GM19467 (cell line): Measurements from ENCODE around the gene NUBPL.
"Not testable (repeated sequence)": the region's sequence is repeated elsewhere in the genome, so short reads cannot be mapped to it uniquely, and the experiment has no call there.

Experiments
- ATAC-seq: cut with Tn5 transposase; IDR thresholded peaks from one replicate; pipeline ENCODE4 v1.9.1; 2021; ENCODE audit warnings: mild to moderate bottlenecking, moderate library complexity; ENCODE audit not compliant: unreplicated experiment

The NUBPL gene

DNA sequence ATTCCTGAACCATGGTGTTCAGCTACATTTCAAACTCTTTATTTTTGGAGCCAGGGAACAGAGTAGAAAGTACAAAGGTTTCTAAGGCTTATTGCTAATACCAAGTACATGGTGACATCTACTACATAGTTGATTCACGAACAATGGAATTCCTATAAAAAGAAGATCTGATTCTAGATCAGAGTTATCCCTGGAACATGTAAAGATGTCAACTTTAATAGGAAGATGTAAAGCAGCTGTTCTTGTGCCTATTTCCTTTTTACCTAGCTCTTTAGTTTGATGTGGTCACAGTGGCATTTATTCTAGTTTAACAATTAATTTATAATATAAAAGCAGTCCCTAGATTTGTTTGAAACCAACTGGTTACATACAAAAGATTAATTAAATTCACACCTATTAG lies 99.5 kb downstream of the NUBPL start:
- no peak for ATAC-seq

DNA sequence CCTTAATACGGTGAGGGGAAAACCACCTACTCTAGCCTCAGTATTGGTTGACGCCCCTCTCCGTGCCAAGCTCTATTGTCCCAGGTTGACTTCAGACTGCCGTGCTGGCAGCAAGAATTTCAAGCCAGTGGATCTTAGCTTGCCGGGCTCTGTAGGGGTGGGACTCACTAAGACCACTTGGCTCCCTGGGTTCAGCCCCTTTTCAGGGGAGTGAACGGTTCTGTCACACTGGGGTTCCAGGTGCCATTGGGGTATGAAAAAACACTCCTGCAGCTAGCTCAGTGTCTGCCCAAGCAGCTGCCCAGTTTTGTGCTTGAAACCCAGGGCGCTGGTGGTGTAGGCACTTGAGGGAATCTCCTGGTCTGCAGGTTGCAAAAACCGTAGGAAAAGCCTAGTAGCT lies 107.1 kb downstream of the NUBPL start:
- ATAC-seq: no peak

DNA sequence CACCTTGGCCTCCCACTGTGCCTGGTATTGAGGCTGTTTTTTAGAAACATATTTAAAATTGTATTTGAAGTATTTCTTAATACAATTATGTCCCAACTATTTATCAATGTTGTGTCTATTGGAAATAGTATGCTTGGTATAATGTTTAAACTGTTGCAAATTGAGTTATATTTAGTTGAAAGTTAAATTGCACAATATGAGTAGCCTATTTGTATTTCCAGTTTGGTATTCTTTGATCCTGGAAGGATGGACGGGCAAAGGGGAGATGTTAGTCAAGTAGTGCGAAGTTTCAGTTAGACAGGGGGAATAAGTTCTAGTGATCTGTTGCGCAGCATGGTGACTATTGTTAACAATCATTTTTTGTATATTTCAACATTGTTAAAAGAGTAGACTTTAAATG lies 111.5 kb downstream of the NUBPL start:
- no peak for ATAC-seq

DNA sequence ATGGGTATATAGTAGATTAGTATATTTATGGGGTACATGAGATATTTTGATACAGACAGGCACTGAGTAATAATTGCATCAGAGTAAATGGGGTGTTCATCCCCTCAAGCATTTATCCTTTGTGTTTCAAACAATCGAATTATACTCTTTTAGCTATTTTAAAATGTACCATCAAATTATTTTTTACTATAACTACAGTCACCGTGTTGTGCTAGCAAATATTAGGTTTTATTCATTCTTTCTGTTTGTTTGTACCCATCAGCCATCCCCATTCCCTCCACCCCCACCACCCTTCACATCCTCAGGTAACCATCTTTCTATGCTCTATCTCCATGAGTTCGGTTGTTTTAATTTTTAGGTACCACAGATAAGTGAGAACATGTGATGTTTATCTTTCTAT lies 115.8 kb downstream of the NUBPL start:
- no peak for ATAC-seq

DNA sequence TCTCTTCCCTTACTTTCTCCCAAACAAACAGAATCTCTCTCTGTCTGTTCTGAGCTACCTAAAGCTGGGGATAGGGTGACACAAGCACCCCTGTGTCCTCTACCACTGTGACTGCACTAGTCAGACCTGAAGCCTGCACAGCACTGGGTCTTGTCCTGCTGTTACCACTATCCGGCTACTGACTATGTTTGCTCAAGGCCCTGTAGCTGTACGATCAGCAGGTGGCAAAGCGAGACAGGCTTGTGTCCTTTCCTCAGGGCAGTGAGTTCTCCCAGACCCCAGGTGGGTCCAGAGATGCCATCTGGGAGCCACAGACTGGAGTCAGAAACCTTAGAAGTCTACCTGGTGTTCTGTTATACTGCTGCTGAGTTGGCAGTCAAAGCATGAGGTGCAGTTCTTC lies 116.4 kb downstream of the NUBPL start:
- ATAC-seq: no peak

DNA sequence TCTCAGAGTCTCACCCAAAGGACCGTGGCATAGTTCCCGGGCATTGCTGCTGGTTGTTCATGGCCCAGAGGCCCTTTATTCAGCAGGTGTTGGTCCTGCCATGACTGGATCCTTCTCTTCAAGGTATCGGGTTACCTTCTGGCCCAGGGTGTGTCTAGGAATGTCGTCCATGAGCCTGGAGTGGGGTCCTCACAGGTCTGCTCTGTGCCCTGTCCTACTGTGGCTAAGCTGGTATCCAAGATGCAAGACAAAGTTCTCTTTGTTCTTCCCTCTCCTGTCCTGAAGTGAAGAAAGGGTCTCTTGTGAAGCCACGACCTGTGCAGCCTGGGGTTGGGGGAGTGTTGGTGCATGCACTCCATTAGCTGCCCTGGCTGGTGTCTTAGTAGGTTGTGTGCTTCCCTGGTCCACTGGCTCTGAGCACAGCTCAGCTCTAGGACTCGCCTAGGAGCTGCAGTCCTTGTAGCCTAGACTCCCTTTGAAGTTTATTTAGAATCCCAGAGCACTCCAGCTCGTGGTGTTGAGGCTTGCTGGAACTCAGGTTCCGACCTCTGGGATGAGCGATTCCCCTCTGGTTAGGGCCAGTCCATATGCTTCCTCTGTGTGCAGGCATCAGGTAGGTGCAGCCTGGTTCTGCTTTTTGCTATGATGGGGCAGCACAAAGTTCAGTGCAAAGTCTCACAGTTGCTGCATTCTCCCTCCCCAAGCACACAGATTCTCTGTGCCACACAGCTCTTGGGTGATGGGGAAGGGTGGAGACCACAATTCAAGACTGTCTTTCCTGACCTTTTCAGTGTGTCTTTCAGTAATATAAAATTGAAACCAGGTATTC lies 117.4 kb downstream of the NUBPL start:
- no peak for ATAC-seq

DNA sequence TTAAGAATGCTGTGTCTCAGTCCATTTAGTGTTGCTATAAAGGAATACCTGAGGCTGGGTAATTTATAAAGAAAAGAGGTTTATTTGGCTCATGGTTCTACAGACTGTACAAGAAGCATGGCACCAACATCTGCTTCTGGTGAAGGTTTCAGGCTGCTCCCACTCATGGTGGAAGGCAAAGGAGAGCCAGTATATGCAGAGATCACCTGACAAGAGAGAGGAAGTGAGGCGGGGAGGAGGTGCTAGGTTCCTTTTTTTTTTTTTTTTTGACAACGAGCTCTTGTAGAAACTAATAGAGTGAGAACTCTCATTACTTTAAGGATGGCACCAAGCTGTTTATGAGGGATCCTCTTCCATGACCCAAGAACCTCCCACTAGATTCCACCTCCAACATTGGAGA lies 121.6 kb downstream of the NUBPL start:
- no peak for ATAC-seq

DNA sequence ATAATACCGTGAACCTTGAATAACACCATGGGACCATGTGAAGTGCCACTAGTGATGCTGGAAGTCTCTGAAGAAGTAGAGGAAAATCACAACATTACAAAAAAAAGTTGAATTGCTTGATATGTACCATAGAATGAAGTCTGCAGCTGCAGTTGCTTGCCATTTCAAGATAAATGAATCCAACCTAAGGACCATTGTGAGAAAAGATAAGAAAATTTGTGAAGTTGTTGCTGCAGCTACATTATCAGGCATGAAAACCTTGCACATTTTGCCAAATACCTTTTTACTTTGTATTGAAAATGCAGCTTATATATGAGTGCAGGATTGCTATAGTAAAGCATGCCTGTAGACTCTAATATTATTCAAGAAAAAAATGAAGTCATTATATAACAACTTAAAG lies 126.5 kb downstream of the NUBPL start:
- no peak for ATAC-seq

DNA sequence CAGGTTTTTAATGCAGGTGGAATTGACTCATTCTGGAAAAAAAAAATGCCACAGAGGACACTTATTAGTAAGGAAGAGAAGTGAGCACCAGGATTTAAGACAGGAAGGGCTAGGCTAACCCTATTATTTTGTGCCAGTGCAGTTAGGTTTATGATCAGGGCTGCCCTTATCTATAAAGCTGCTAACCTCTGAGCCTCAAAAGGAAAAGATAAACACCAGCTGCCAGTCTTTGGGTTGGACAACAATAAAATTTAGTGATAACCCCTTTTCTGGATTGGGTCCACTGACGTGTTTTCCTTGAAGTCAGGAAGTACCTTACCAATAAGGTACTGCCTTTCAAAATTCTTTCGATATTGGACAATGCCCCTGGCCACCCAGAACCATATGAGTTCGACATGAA lies 128.9 kb downstream of the NUBPL start:
- no peak for ATAC-seq

DNA sequence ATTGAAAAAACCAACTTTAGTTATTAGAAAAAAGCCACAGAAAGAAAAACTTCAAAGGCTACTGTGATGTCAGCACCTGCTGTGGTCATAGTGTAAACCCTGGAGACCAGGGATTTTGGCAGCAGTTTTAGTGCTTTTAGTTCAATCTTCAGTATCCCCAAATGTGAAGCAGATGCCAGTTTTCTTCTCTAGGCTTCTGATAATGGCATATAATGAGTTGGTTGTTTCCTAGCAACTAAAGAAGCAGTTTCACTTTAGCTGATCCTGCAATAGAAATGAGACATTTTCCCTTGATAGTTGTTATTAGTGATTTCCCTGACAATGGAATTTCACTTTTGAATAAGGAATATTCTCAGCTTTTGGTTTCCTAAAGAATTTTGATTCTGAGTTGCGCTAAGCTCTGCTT lies 131.2 kb downstream of the NUBPL start:
- ATAC-seq: no peak

DNA sequence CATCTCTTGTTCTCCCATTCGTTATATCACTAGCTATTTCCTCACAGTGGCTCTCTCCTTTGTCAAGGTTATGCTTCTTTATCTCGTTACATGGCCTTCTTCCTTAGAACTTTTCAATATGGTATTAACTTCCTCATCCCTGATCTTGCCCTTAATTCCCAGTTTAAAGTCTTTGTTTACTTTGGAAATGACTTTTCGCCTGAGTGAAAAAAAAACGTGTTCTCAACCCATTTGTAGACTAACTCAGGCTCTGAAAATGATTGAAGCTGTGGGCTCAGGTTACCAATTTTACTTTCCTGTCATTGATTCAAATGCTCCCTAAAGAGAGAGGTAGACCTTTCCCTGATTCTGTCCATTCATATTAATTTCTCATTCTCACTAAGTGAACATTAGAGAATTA lies 135.2 kb downstream of the NUBPL start:
- no peak for ATAC-seq

DNA sequence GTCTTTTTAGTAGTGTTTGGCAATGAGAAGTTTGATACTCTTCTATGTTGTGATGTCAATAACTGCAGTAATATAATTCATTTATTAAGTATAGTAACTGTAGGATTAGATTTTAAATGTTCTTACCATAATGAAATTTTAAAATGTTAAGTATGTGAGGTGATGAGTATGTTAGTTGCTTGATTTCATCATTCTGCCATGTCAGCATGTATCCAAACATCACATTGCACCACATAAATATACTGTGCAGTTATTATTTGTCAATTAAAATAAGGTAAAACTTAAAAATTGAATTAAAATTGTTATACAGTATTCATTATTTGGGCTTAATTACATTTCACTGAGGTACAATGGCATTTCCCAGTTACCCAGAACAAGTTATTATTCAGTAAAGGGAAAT lies 138.6 kb downstream of the NUBPL start:
- ATAC-seq: no peak

DNA sequence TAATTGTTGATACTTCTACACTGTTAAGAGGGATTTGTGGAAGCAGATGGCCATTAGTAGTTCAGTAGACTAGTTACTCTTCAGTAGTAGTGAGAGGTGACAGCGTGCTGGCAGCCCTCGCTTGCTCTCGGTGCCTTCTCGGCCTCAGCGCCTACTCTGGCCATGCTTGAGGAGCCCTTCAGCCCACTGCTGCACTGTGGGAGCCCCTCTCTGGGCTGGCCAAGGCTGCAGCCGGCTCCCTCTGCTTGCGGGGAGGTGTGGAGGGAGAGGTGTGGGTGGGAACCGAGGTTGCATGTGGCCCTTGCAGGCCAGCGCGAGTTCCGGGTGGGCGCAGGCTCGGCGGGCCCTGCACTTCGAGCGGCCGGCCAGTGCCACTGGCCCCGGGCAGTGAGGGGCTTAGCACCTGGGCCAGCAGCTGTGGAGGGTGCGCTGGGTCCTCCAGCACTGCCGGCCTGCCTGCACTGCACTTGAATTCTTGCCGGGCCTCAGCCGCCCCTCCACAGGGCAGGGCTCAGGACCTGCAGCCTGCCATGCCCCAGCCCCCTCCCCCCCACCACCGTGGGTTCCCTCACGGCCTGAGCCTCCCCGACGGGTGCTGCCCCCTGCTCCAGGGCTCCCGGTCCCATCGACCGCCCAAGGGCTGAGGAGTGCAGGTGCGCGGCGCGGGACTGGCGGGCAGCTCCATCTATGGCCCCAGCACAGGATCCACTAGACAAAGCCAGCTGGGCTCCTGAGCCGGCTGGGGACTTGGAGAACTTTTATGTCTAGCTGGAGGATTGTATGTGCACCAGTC lies 139.3 kb downstream of the NUBPL start:
- ATAC-seq: no peak

DNA sequence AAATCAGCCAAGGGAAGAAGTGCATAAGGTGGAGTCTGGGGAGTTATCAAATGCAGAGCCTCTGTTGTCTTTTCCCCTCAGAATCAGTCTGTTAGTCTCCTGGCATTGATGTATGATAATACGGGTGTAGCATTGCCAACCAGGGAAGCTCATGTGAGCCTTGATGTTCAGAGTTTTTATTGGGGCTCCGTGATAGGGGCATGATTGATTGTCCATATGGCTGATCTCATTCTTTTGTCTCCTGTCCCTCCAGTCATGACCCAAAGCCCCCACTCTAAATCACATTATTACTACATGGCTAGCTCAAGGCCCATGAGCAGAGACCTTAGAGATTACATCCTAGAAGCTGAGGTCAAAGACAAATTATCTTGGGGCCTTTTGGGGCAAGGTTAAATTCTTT lies 140.9 kb downstream of the NUBPL start:
- no peak for ATAC-seq

DNA sequence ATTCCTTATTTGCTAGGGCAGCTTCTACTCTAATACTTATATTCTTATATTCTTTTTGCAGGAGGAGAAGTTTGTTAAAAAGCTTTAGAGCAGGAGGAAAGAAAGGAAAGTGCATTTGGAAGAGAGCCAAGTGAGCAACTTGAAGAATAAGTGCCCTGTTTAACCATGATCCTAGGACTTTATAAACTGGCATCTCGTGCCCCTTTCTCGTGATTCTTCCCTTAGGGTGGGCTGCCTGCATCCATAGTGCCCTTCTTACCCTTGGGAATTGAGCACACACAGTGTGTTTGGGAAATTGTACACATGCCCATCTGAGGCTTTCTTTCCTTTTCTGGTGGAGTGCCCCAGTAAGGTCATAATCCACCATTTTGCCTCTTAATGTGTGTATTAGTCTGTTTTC lies 141.9 kb downstream of the NUBPL start:
- ATAC-seq: no peak

DNA sequence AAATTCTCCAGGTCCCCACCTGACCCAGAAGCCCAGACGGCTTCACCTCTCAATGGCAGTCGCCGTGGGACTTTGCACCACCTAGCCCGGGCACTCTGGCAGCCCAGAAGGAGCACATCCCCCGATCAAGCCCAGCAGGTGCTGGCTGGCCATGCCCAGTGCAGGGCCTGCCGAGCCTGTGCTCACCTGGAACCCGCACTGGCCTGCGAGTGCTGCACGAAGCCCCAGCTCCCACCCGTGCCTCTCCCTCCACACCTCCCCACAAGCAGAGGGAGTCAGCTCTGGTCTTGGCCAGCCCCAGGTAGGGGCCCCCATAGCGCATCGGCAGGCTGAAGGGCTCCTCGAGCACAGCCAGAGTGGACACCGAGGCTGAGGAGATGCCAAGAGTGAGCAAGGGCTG lies 144.5 kb downstream of the NUBPL start:
- ATAC-seq: no peak

DNA sequence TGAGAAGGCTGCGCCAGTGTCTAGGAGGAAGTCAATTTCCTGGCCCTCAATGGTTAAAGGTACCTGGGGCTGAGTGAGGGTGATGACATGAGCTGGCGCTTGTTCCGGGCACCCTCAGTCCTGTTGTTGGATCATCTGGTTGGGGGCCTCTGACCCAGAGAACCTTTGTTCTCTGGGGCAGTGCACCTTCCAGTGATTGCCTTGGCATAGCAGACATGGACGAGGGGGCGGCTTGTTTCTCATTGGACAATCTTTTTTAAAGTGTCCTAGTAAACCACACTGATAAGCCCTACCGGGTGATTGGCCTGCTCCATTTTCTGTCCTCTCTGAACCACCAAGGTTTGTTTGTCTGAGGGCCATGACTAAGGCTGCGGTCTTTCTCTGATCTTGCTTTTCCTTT lies 147.5 kb downstream of the NUBPL start:
- not testable (repeated sequence) for ATAC-seq

DNA sequence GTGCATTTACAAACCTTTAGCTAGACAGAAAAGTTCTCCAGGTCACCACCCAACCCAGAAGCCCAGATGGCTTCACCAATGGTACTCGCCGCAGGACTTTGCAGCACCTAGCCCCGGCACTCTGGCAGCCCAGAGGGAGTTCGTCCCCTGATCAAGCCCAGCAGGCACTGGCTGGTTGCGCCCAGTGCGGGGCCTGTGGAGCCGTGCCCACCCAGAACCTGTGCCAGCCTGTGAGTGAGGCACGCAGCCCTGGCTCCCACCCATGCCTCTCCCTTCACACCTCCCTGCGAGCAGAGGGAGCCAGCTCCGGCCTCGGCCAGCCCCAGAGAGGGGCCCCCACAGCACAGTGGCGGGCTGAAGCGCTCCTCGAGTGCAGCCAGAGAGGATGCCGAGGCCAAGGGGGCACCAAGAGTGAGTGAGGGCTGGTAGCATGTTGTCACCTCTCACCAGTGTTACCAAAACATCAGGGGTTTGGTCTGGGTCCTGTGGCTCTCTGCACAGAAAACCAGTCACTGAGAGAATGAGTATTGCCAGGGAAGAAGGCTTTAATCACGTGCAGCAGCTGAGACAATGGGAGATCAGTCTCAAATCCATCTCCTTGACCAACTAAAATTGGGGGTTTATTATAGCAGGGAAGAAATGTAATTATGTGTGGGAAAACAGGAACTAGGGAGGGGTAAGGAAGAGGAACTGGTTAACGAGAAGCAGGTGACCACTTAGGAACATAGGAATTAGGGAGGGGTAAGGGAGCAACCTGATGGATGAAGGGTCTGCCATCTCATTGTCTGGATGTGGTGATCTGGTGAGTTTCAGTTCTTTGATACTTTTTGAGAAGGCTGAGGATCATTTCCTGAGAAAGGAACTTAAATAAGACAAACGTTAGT lies 151.3 kb downstream of the NUBPL start:
- ATAC-seq: no peak

DNA sequence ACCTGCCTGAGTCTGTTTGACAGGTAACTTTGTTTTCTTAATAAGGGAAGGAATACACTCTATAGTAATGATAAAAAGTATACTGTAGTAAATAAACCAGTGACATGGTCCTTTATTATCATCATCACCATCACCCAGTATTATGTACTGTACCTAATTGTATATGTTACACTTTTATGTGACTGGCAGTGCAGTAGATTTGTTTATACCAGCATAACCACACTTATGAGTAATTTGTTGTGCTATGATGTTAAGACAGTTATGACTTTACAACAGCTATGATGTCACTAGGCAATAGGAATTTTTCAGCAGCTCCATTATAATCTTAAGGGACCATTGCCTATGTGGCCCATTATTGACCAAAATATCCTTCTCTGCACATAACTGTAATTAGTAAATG lies 155.0 kb downstream of the NUBPL start:
- no peak for ATAC-seq

DNA sequence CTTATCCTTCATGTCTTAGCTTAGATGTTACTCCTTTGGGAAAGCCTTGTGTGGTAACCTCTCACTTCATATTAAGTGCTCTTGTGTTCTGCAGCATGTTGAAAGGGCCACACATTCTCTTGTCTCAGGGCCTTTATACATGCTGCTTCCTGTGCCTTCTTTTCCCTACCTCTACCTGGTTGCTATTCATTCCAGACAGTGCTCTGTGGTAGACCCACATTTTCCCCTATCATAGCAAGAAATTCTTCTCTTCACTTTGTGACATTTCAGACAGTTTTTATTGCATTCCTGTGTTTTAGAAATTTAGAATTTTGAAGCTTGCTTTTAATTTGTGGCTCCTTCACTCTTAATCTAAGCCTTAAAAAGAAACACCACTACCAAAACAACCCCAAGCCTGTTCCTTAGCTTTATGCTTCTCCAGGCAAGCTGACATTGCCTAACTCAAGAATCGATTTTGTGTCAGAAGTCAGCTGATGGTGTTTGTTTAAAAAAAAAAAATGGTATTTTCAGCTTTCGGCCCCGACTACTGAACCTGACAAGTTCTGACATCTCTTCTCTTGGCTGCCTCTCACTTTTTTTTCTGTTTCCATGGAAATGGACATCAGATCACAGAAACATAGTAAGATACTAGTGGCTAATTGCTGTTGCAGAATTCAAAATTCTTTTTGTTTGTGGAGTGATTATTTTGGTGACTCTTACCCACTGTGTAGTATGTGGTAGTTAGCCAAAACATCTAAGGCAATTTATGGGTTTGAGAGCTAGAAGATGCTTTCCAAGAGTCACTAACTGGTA lies 156.3 kb downstream of the NUBPL start:
- ATAC-seq: no peak

DNA sequence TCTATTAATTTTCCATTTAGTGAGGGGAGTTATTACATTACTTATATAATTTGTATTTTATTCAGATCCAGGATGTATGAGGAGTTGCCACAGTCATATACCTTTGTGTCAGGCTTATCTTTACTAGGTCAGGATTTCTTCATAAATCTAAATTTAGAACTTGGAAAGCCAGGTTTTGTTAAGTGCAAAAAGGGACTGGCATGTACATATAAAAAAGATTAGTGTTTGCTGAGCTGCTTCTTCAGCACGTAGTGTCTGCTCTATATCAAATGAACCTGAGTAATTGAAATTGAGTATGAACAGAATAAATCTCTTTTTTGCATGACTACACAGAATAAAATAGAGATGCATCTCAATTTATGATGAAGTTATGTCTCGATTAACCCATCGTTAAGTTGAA lies 157.4 kb downstream of the NUBPL start:
- no peak for ATAC-seq
